Natural killer cell (primary cell): ENCODE data around the gene DENND1B. TPM values are rescaled to one million over a fixed set of nuclear protein-coding genes. Genes with fewer than 3 reads are reported as not detected.
A peak's percentile ranks its signal among the peaks of the same experiment; 100 is the strongest.

Experiments used
- ATAC-seq, 3 donors: fragments of 150-1000 bp in 2 of 3; fragments of 200-7000 bp in 1 of 3; cut with Tn5 transposase; 1 replicate in 1 of 3; 2 replicates in 2 of 3; pipeline ENCODE4 v1.10.0; 2021; ENCODE audit warnings: mild to moderate bottlenecking in 2 of 3, moderate library complexity in 2 of 3
- DNase-seq, 2 donors: peaks; one replicate each; pipeline versions ENCODE4 v3.0.0 to v3.0.0-alpha.2; 2013 to 2021; ENCODE audit warnings: mixed read lengths in 1 of 2
- H3K27ac ChIP-seq: one replicate; pipeline ENCODE4 v1.5.1; 2013; ENCODE audit warnings: mild to moderate bottlenecking, low read length
- H3K27me3 ChIP-seq: one replicate; pipeline ENCODE4 v1.6.1; 2013; ENCODE audit warnings: low read length; ENCODE audit not compliant: control insufficient read depth, insufficient read depth
- H3K36me3 ChIP-seq: one replicate; pipeline ENCODE4 v1.6.1; 2013; ENCODE audit warnings: low read length; ENCODE audit not compliant: control insufficient read depth, insufficient read depth
- H3K4me1 ChIP-seq: one replicate; pipeline ENCODE4 v1.6.1; 2013; ENCODE audit warnings: low read length; ENCODE audit not compliant: control insufficient read depth, insufficient read depth
- H3K4me3 ChIP-seq: one replicate; pipeline ENCODE4 v1.5.1; 2013; ENCODE audit warnings: low read length
- H3K9me3 ChIP-seq: one replicate; pipeline ENCODE4 v1.6.1; 2013; ENCODE audit warnings: low read length; ENCODE audit not compliant: control insufficient read depth, insufficient read depth
- H3K27ac Mint-ChIP-seq, 2 donors: one replicate each; pipeline ENCODE4 v1.8.0; 2022; ENCODE audit warnings: mild to moderate bottlenecking in 2 of 2, mixed read lengths in 2 of 2, moderate library complexity in 1 of 2
- H3K27me3 Mint-ChIP-seq, 2 donors: one replicate each; pipeline ENCODE4 v1.8.0; 2022; ENCODE audit warnings: low read depth in 2 of 2, mixed read lengths in 2 of 2
- H3K36me3 Mint-ChIP-seq: one replicate; pipeline ENCODE4 v1.8.0; 2022; ENCODE audit warnings: mixed read lengths
- H3K4me1 Mint-ChIP-seq, 2 donors: one replicate each; pipeline ENCODE4 v1.8.0; 2022; ENCODE audit warnings: mixed read lengths in 2 of 2
- H3K4me3 Mint-ChIP-seq: one replicate; pipeline ENCODE4 v1.8.0; 2022; ENCODE audit warnings: mild to moderate bottlenecking, moderate library complexity, mixed read lengths
- H3K9me3 Mint-ChIP-seq, 2 donors: one replicate each; pipeline ENCODE4 v1.8.0; 2022; ENCODE audit warnings: mixed read lengths in 2 of 2
- WGBS: methylation state at CpG from one replicate; pipeline ENCODE4 v1.1.7; 2013; ENCODE audit warnings: missing lambda C conversion rate; ENCODE audit not compliant: insufficient coverage; 5-methylcytosine and 5-hydroxymethylcytosine counted together
- intact Hi-C: fragments of 100-400 bp; cut with micrococcal nuclease; formaldehyde crosslinking; loops from one replicate; pipeline ENCODE4 v1.14.2; 2022
- total RNA-seq, 4 donors: library from RNA; stranded (reverse); fragments of 120-200 nt in 1 of 4; gene quantifications; one replicate each; pipeline versions ENCODE4 v1.2.3 to v1.2.4, GENCODE V29; 2013 to 2022
- TF ChIP-seq, protein P1 (sequence below): fragments of 200-600 bp; IDR thresholded peaks from one replicate; pipeline ENCODE4 v1.8.0; 2022; ENCODE audit warnings: antibody characterized with exemption

Gene DENND1B
- total RNA-seq, 3 donors from 2014 or later (not counting 1 experiment from before 2014, with no cell fraction given), result 35.4 to 62.5 (median 37.5) TPM

DNA sequence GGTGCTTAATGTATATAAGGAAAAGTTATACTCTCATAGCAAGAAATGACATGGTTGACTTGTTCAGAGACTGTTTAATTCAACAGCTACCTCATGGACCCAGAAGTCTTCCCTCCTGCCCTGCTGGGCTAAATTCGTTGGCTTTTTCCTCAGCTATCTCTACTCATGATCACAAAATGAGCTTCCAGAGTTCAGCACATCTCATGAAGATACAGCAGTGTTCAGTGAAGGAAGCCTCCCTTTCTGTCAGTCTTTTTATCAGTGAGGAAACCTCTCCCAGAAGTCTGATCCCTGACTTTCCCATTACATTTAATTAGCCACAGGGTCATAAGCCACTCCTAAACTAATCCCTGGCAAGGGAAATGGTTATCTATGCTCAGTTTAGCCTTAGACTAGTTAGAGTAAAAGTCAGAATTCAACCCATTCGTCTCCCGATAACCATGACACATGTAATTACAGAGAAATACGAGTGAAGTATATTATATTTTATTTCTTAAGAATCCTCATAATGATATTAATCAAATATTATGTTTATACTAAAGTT lies 97.5 kb downstream of the DENND1B start:
- H3K27ac Mint-ChIP-seq, result peak overlapping the region in 1 of 2 donors; percentile 2
- Histone ChIP-seq H3K9me3 (no peaks in the 10 kb centered on the region), H3K27ac (no peak overlapping the region), H3K36me3 (no peaks in the 10 kb centered on the region), H3K4me1 (no peaks in the 10 kb centered on the region), H3K27me3 (no peaks in the 10 kb centered on the region), H3K4me3 (no peak overlapping the region)
- intact Hi-C loops, result no loop called here
- no peaks in the 10 kb centered on the region for H3K36me3 Mint-ChIP-seq
- no peak overlapping the region for H3K4me3 Mint-ChIP-seq
- DNase-seq (no peak), ATAC-seq (no peak)
- H3K4me1 Mint-ChIP-seq, result peaks cover 14 to 29% of the 10 kb centered on the region in 2 donors
- no peaks in the 10 kb centered on the region for H3K9me3 Mint-ChIP-seq
- TF ChIP-seq, protein P1, sequence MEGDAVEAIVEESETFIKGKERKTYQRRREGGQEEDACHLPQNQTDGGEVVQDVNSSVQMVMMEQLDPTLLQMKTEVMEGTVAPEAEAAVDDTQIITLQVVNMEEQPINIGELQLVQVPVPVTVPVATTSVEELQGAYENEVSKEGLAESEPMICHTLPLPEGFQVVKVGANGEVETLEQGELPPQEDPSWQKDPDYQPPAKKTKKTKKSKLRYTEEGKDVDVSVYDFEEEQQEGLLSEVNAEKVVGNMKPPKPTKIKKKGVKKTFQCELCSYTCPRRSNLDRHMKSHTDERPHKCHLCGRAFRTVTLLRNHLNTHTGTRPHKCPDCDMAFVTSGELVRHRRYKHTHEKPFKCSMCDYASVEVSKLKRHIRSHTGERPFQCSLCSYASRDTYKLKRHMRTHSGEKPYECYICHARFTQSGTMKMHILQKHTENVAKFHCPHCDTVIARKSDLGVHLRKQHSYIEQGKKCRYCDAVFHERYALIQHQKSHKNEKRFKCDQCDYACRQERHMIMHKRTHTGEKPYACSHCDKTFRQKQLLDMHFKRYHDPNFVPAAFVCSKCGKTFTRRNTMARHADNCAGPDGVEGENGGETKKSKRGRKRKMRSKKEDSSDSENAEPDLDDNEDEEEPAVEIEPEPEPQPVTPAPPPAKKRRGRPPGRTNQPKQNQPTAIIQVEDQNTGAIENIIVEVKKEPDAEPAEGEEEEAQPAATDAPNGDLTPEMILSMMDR, result no peak
- WGBS, result 96% methylated on average over 1 of the region's 4 CpGs
- no peaks in the 10 kb centered on the region for H3K27me3 Mint-ChIP-seq

GRCh38 chr1:197677313-197677712 lies 98.0 kb downstream of the DENND1B start:
- intact Hi-C loops, result no loop called here
- no peak for ATAC-seq
- H3K4me3 ChIP-seq, result no peak overlapping the region
- H3K4me1 ChIP-seq, result no peaks in the 10 kb centered on the region
- H3K27ac ChIP-seq, result no peak overlapping the region
- no peaks in the 10 kb centered on the region for H3K36me3 Mint-ChIP-seq
- no peaks in the 10 kb centered on the region for H3K27me3 Mint-ChIP-seq
- H3K4me1 Mint-ChIP-seq, result peaks cover 9 to 24% of the 10 kb centered on the region in 2 donors
- no peak overlapping the region for H3K4me3 Mint-ChIP-seq
- 84% methylated on average over 2 of the region's 3 CpGs for WGBS
- H3K36me3 ChIP-seq, result no peaks in the 10 kb centered on the region
- H3K27me3 ChIP-seq, result no peaks in the 10 kb centered on the region
- peak overlapping the region in 1 of 2 donors; percentile 2 for H3K27ac Mint-ChIP-seq
- H3K9me3 ChIP-seq, result no peaks in the 10 kb centered on the region
- no peaks in the 10 kb centered on the region for H3K9me3 Mint-ChIP-seq
- DNase-seq, result no peak
- TF ChIP-seq, protein P1, result no peak

DNA sequence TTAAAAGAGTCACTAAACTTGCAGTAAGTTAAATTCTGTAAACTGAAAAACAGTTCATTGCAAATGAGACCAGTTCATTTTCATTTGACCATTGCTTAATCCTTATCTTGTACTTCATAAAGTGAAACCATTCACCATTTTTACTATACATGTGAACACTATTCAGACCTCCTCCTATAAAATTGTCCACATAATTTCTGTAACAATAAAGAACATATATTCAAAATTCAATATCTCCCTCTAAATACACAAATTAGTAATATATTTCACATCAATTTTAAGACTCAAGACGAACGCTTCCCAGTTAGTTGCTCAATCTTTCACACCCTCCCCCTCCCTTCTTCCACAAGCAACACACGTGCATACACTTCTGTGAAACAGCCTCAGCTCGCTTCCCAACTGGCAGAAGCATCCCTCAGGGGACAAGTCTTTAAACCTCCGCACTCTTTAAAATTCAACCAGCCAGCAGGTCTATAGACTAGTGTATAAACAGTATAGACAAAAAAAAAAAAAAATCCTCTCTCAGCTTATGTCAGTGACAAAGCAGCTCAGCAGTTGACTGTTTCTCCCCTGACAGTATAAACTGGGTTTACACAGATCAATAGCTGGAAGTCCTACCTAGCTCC lies 99.6 kb downstream of the DENND1B start:
- Mint-ChIP-seq H3K27me3 (no peaks in the 10 kb centered on the region), H3K4me3 (peak overlapping the region; percentile 83), H3K36me3 (no peaks in the 10 kb centered on the region), H3K4me1 (peaks cover 8 to 22% of the 10 kb centered on the region in 2 donors), H3K9me3 (no peaks in the 10 kb centered on the region), H3K27ac (peak overlapping the region; percentile 56 to 82)
- TF ChIP-seq, protein P1, result no peak
- no peak overlapping the region for H3K4me3 ChIP-seq
- no peaks in the 10 kb centered on the region for H3K36me3 ChIP-seq
- H3K9me3 ChIP-seq, result no peaks in the 10 kb centered on the region
- ATAC-seq, result peak; percentile 36 to 55 (median 52)
- no peaks in the 10 kb centered on the region for H3K4me1 ChIP-seq
- H3K27ac ChIP-seq, result no peak overlapping the region
- H3K27me3 ChIP-seq, result no peaks in the 10 kb centered on the region
- WGBS, result 22% methylated on average over 4 of the region's 5 CpGs
- intact Hi-C loops, result no loop called here
- DNase-seq, result no peak
